Stomach (tissue), 9 donors: ENCODE measurements around the gene PRX. TPM values are rescaled to one million over a fixed set of nuclear protein-coding genes. Genes with fewer than 3 reads are reported as not detected.

ENCODE experiments used
- DNase-seq, 2 donors: peaks; one replicate each; pipeline versions ENCODE4 v3.0.0 to v3.0.0-alpha.2; 2013 to 2019
- H3K27ac ChIP-seq, 5 donors: fragments of 200-600 bp in 4 of 5; sonication (generic) in 4 of 5; one replicate each; pipeline ENCODE4 v1.5.1; 2013 to 2019; ENCODE audit warnings: mild to moderate bottlenecking in 1 of 5, moderate library complexity in 1 of 5
- H3K27me3 ChIP-seq, 3 donors: fragments of 200-600 bp; sonication (generic); one replicate each; pipeline ENCODE4 v1.5.1; 2017 to 2019; ENCODE audit warnings: mixed run types in 1 of 3
- H3K36me3 ChIP-seq, 4 donors: fragments of 200-600 bp; sonication (generic); 1 replicate in 3 of 4; 2 replicates in 1 of 4; pipeline ENCODE4 v1.5.1; 2016 to 2019
- H3K4me1 ChIP-seq, 4 donors: fragments of 200-600 bp; sonication (generic); one replicate each; pipeline ENCODE4 v1.5.1; 2016 to 2019
- H3K4me3 ChIP-seq, 4 donors: fragments of 200-600 bp; sonication (generic) in 3 of 4; one replicate each; pipeline ENCODE4 v1.5.1; 2016 to 2019; ENCODE audit warnings: mild to moderate bottlenecking in 1 of 4
- H3K9me3 ChIP-seq, 4 donors: fragments of 200-600 bp; sonication (generic); one replicate each; pipeline ENCODE4 v1.5.1; 2016 to 2019
- EP300 ChIP-seq: sonication (generic); formaldehyde crosslinking; IDR thresholded peaks from one replicate; pipeline ENCODE4 v1.6.1; 2017; ENCODE audit warnings: antibody characterized with exemption
- POLR2A ChIP-seq, 4 donors: fragments of 450-650 bp; IDR thresholded peaks; one replicate each; pipeline ENCODE4 v1.6.1; 2016; ENCODE audit warnings: antibody characterized with exemption in 4 of 4, control low read depth in 2 of 4, mild to moderate bottlenecking in 1 of 4, moderate library complexity in 1 of 4
- POLR2AphosphoS5 ChIP-seq, 3 donors: sonication (generic); formaldehyde crosslinking; IDR thresholded peaks; one replicate each; pipeline ENCODE4 v1.6.1; 2016; ENCODE audit warnings: antibody characterized with exemption in 3 of 3
- WGBS, 5 donors: extraction: QIAGEN DNeasy Blood & Tissue Kit in 3 of 5; methylation state at CpG; one replicate each; pipeline versions ENCODE4 v1.1.5 to v1.1.7; 2013 to 2018; 5-methylcytosine and 5-hydroxymethylcytosine counted together
- intact Hi-C: fragments of 100-400 bp; cut with DNase I; formaldehyde crosslinking; loops from one replicate; pipeline ENCODE4 v1.15.1; 2023; ENCODE audit warnings: low total_unique reads
- polyA plus RNA-seq, 3 donors: library from polyadenylated mRNA; stranded (reverse); fragments of 200-250 nt; gene quantifications; one replicate each; pipeline ENCODE4 v1.2.3, GENCODE V29; 2013
- total RNA-seq, 5 donors: library from RNA; depleted of rRNA; stranded (reverse); fragments of >200 nt; gene quantifications; one replicate each; pipeline versions ENCODE4 v1.1.0 to v1.2.3, GENCODE V29; 2014 to 2016
- TF ChIP-seq, protein P1 (sequence below), 7 experiments: fragments of 450-650 bp in 4 of 7; fragments of 200-600 bp in 3 of 7; sonication (generic) in 3 of 7; IDR thresholded peaks; one replicate each; pipeline ENCODE4 v1.5.1; 2016 to 2019; ENCODE audit warnings: antibody characterized with exemption in 7 of 7, control low read depth in 2 of 7, mild to moderate bottlenecking in 1 of 7
- donor health status: healthy with polysubstance abuse.
- donor health status: Bipolar disorder and iron deficiency.
- donor health status: healthy.

PRX gene
- total and polyA plus RNA-seq, 8 donors, result 1.6 to 8.6 (median 4.3) TPM; not detected in 1

DNA sequence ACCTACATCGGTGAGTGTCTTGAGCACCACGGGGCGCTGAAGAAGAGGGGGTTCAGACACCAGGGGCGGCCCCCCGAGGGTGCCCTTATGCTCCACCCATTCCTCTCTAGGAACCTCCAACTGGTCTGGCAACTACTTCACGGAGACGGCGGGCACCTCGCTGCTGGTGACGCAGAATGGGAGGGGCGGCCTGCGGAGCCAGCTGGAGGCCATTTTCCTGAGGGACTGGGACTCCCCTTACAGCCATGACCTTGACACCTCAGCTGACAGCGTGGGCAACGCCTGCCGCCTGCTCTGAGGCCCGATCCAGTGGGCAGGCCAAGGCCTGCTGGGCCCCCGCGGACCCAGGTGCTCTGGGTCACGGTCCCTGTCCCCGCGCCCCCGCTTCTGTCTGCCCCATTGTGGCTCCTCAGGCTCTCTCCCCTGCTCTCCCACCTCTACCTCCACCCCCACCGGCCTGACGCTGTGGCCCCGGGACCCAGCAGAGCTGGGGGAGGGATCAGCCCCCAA is 35.2 kb downstream of the PRX start:
- no peaks in the 10 kb centered on the region for H3K27me3 ChIP-seq
- no peak overlapping the region for H3K4me3 ChIP-seq

DNA sequence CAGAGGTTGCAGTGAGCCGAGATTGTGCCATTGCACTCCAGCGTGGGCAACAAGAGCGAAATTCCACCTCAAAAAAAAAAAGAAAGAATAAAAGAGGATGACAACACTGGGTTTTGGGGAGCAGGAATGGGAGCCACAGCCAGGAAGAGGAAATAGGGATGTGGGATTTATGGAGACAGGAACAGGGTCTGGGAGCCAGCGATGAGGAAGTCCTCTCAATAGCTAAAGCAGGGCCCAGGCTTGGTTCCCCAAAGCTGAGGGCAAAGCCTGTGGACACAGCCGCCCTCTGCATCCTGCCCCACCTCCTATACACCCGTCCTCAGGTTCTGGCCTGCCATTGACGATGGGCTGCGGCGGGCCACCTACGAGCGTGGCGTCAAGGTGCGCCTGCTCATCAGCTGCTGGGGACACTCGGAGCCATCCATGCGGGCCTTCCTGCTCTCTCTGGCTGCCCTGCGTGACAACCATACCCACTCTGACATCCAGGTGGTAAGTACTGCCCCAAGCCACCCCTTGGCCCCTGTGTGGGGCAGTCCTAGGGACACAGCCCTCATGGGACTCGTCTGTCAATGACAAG is 36.8 kb downstream of the PRX start:
- Histone ChIP-seq H3K9me3 (no peaks in the 10 kb centered on the region), H3K36me3 (peaks cover 28 to 98% (median 93%) of the 10 kb centered on the region in 4 donors), H3K4me3 (no peak overlapping the region), H3K27ac (no peak overlapping the region), H3K27me3 (no peaks in the 10 kb centered on the region), H3K4me1 (no peaks in the 10 kb centered on the region)
- TF ChIP-seq POLR2A (IDR thresholded peaks at IDR 0.05), result no peak
- TF ChIP-seq, protein P1, sequence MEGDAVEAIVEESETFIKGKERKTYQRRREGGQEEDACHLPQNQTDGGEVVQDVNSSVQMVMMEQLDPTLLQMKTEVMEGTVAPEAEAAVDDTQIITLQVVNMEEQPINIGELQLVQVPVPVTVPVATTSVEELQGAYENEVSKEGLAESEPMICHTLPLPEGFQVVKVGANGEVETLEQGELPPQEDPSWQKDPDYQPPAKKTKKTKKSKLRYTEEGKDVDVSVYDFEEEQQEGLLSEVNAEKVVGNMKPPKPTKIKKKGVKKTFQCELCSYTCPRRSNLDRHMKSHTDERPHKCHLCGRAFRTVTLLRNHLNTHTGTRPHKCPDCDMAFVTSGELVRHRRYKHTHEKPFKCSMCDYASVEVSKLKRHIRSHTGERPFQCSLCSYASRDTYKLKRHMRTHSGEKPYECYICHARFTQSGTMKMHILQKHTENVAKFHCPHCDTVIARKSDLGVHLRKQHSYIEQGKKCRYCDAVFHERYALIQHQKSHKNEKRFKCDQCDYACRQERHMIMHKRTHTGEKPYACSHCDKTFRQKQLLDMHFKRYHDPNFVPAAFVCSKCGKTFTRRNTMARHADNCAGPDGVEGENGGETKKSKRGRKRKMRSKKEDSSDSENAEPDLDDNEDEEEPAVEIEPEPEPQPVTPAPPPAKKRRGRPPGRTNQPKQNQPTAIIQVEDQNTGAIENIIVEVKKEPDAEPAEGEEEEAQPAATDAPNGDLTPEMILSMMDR (IDR thresholded peaks at IDR 0.05), result no peak
- no peak for TF ChIP-seq EP300
- TF ChIP-seq POLR2AphosphoS5 (IDR thresholded peaks at IDR 0.05), result no peak
- 81 to 95% (median 94%) methylated on average over 15 to 17 of the region's 17 CpGs for WGBS, 5 donors
- DNase-seq, result no peak
- intact Hi-C loops, result no loop called here

More for the DNA sequence above, 35.2 kb downstream of the PRX start:
- intact Hi-C loops, result no loop called here
- Histone ChIP-seq H3K27ac (no peak overlapping the region), H3K36me3 (peaks cover 18 to 82% (median 77%) of the 10 kb centered on the region in 4 donors), H3K4me1 (no peaks in the 10 kb centered on the region), H3K9me3 (no peaks in the 10 kb centered on the region)
- no peak for TF ChIP-seq POLR2A (IDR thresholded peaks at IDR 0.05)
- TF ChIP-seq, protein P1 (IDR thresholded peaks at IDR 0.05), result no peak
- no peak for TF ChIP-seq EP300
- no peak for TF ChIP-seq POLR2AphosphoS5 (IDR thresholded peaks at IDR 0.05)
- DNase-seq, result no peak
- 90 to 95% (median 91%) methylated on average over 9 to 25 of the region's 25 CpGs for WGBS, 5 donors

DNA sequence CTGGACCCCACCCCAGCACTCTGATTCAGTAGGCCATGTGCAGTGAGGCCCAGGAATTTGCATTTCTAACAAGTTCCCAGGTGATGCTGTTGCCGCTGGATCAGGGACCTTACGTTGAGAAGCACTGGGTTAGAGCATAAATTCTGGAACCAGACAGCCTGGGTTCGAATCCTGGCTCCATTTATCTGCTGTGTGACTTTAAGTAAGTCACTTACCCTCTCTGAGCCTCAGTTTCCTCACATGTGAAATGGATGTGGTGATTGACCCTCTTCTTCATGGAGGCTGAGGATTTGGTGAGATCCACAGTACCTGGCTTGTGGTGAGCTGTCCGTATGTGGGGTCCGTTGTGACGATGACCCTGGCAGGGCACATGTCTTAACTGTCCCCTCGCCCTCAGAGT is 39.1 kb downstream of the PRX start:
- H3K27ac ChIP-seq, result no peak overlapping the region
- intact Hi-C loops, result no loop called here
- no peaks in the 10 kb centered on the region for H3K27me3 ChIP-seq
- H3K4me1 ChIP-seq, result no peaks in the 10 kb centered on the region
- 94 to 98% (median 97%) methylated on average over 7 of the region's 7 CpGs for WGBS, 5 donors
- no peak for DNase-seq
- H3K36me3 ChIP-seq, result peaks cover 48 to 98% (median 97%) of the 10 kb centered on the region in 4 donors
- no peaks in the 10 kb centered on the region for H3K9me3 ChIP-seq
- TF ChIP-seq EP300, result no peak
- TF ChIP-seq POLR2A (IDR thresholded peaks at IDR 0.05), result no peak
- TF ChIP-seq, protein P1 (IDR thresholded peaks at IDR 0.05), result no peak
- no peak for TF ChIP-seq POLR2AphosphoS5 (IDR thresholded peaks at IDR 0.05)
- no peak overlapping the region for H3K4me3 ChIP-seq

DNA sequence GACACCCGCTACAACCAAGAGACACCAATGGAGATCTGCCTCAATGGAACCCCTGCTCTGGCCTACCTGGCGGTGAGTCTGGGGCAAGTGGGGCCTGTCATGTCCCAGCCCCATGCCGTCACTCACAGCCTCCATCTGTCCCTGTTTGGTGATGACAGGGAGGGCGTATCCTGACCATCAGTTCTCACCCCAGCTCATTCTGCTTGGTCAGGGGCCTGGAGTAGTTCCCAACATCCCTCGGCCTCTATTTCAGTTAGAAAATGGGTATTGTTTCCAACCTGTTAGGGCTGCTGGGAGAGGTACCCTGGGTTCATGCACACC is 41.4 kb downstream of the PRX start:
- H3K36me3 ChIP-seq, result peaks cover 38 to 100% (median 98%) of the 10 kb centered on the region in 4 donors
- 94 to 99% (median 96%) methylated on average over 4 to 5 of the region's 5 CpGs for WGBS, 5 donors
- no peak for DNase-seq
- intact Hi-C loops, result no loop called here
- H3K4me1 ChIP-seq, result peaks cover 0 to 7% (median 1%) of the 10 kb centered on the region in 4 donors
- no peaks in the 10 kb centered on the region for H3K27me3 ChIP-seq
- no peaks in the 10 kb centered on the region for H3K9me3 ChIP-seq
- no peak overlapping the region for H3K27ac ChIP-seq
- H3K4me3 ChIP-seq, result no peak overlapping the region
- TF ChIP-seq POLR2A (IDR thresholded peaks at IDR 0.05), result no peak
